ENCODE data around the gene CLN3. TPM values are rescaled to one million over a fixed set of nuclear protein-coding genes. Genes with fewer than 3 reads are reported as not detected.

The CLN3 gene
- total and polyA plus RNA-seq, 2 of the 13 experiments (the other 11 are each of a cell fraction or from before 2014, with no cell fraction given): 23.4 to 46.8 TPM

DNA sequence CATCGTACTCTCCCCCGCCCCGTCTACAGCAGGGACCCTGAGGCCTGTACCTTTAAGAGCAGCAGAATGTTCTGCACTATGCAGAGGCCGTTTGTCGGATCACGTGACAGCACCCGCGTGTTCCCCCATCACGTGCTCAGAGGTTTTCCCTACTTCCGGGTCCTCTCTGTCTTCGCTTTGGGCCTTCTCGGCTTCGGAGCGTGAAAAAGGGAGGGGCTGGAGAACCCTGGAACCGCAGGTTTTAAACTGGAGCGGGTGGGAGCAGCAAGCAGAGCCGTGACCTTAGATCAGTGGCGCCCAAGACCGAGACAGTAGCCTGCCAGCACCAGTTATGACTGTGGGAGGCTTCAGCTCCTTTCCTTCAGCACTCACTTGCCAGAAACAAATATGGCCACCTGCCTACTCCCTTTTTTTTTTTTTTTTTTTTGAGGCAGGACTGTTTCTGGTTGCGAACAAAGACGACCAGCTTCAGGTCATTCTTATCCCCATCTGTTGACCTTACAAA is at the start of gene CLN3 (continued):
- TF ChIP-seq EED (CRISPR knock-in tag; IDR thresholded peaks at IDR 0.05) (no peak; the same call in 1 of the 2 replicates), HOXA9 (CRISPR knock-in tag; IDR thresholded peaks at IDR 0.05; ENCODE audit: borderline replicate concordance) (no peak), FOXK1 (CRISPR knock-in tag; IDR thresholded peaks at IDR 0.05; ENCODE audit: borderline replicate concordance, low read depth) (peak; percentile 71; the same call in 1 of the 2 replicates), CEBPB (IDR thresholded peaks at IDR 0.05; ENCODE audit: borderline replicate concordance, low read depth, low read length) (no peak), ZNF550 (CRISPR knock-in tag; IDR thresholded peaks at IDR 0.05; ENCODE audit: borderline replicate concordance) (no peak), ZNF121 (CRISPR knock-in tag; IDR thresholded peaks at IDR 0.05) (no peak), SRSF1 (optimal IDR thresholded peaks at IDR 0.05; ENCODE audit: low read depth, low read length) (peak; percentile 58), ZSCAN20 (CRISPR knock-in tag; IDR thresholded peaks at IDR 0.05; ENCODE audit: borderline replicate concordance) (no peak), TBL1XR1 (IDR thresholded peaks at IDR 0.05; ENCODE audit: borderline replicate concordance, low read length, partially characterized antibody) (peak; percentile 78), STAG1 (CRISPR knock-in tag; IDR thresholded peaks at IDR 0.05) (no peak), KAT7 (CRISPR knock-in tag; IDR thresholded peaks at IDR 0.05; ENCODE audit: borderline replicate concordance) (no peak), RFX5 (IDR thresholded peaks at IDR 0.05; ENCODE audit: low read depth, low read length) (no peak), ELF4 (CRISPR knock-in tag; IDR thresholded peaks at IDR 0.05; ENCODE audit: borderline replicate concordance) (peak; percentile 98), MED13 (CRISPR knock-in tag; IDR thresholded peaks at IDR 0.05) (no peak), MIER2 (CRISPR knock-in tag; IDR thresholded peaks at IDR 0.05) (peak; percentile 44; the same call in 1 of the 2 replicates), RARG (CRISPR knock-in tag; IDR thresholded peaks at IDR 0.05; ENCODE audit: low read depth) (0 out of 2 replicates have a peak, but pooled peaks have one; percentile 56), BRCA1 (CRISPR knock-in tag; IDR thresholded peaks at IDR 0.05) (no peak), ZNF530 (CRISPR knock-in tag; IDR thresholded peaks at IDR 0.05; ENCODE audit: low read depth) (no peak), ZBTB7B (CRISPR knock-in tag; IDR thresholded peaks at IDR 0.05) (no peak)
- TF ChIP-seq, protein P1, sequence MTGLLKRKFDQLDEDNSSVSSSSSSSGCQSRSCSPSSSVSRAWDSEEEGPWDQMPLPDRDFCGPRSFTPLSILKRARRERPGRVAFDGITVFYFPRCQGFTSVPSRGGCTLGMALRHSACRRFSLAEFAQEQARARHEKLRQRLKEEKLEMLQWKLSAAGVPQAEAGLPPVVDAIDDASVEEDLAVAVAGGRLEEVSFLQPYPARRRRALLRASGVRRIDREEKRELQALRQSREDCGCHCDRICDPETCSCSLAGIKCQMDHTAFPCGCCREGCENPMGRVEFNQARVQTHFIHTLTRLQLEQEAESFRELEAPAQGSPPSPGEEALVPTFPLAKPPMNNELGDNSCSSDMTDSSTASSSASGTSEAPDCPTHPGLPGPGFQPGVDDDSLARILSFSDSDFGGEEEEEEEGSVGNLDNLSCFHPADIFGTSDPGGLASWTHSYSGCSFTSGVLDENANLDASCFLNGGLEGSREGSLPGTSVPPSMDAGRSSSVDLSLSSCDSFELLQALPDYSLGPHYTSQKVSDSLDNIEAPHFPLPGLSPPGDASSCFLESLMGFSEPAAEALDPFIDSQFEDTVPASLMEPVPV (CRISPR knock-in tag; IDR thresholded peaks at IDR 0.05): peak; percentile 60; the same call in 1 of the 2 replicates
- TF ChIP-seq, protein P2, sequence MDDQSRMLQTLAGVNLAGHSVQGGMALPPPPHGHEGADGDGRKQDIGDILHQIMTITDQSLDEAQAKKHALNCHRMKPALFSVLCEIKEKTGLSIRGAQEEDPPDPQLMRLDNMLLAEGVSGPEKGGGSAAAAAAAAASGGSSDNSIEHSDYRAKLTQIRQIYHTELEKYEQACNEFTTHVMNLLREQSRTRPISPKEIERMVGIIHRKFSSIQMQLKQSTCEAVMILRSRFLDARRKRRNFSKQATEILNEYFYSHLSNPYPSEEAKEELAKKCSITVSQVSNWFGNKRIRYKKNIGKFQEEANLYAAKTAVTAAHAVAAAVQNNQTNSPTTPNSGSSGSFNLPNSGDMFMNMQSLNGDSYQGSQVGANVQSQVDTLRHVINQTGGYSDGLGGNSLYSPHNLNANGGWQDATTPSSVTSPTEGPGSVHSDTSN (CRISPR knock-in tag; IDR thresholded peaks at IDR 0.05; ENCODE audit: borderline replicate concordance): no peak
- TF ChIP-seq, protein P3, sequence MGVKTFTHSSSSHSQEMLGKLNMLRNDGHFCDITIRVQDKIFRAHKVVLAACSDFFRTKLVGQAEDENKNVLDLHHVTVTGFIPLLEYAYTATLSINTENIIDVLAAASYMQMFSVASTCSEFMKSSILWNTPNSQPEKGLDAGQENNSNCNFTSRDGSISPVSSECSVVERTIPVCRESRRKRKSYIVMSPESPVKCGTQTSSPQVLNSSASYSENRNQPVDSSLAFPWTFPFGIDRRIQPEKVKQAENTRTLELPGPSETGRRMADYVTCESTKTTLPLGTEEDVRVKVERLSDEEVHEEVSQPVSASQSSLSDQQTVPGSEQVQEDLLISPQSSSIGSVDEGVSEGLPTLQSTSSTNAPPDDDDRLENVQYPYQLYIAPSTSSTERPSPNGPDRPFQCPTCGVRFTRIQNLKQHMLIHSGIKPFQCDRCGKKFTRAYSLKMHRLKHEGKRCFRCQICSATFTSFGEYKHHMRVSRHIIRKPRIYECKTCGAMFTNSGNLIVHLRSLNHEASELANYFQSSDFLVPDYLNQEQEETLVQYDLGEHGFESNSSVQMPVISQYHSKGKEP (CRISPR knock-in tag; IDR thresholded peaks at IDR 0.05): no peak; the same call in 1 of the 2 replicates
- TF ChIP-seq, protein P4, sequence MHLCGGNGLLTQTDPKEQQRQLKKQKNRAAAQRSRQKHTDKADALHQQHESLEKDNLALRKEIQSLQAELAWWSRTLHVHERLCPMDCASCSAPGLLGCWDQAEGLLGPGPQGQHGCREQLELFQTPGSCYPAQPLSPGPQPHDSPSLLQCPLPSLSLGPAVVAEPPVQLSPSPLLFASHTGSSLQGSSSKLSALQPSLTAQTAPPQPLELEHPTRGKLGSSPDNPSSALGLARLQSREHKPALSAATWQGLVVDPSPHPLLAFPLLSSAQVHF (CRISPR knock-in tag; IDR thresholded peaks at IDR 0.05): no peak
- TF ChIP-seq, protein P5, sequence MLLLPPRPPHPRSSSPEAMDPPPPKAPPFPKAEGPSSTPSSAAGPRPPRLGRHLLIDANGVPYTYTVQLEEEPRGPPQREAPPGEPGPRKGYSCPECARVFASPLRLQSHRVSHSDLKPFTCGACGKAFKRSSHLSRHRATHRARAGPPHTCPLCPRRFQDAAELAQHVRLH (CRISPR knock-in tag; IDR thresholded peaks at IDR 0.05; ENCODE audit: borderline replicate concordance, low read depth): no peak
- TF ChIP-seq, protein P6, sequence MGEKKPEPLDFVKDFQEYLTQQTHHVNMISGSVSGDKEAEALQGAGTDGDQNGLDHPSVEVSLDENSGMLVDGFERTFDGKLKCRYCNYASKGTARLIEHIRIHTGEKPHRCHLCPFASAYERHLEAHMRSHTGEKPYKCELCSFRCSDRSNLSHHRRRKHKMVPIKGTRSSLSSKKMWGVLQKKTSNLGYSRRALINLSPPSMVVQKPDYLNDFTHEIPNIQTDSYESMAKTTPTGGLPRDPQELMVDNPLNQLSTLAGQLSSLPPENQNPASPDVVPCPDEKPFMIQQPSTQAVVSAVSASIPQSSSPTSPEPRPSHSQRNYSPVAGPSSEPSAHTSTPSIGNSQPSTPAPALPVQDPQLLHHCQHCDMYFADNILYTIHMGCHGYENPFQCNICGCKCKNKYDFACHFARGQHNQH (CRISPR knock-in tag; IDR thresholded peaks at IDR 0.05): peak; percentile 61

All from HepG2 (cell line).